Measurements from ENCODE around the gene RPS6KA6. TPM values are rescaled to one million over a fixed set of nuclear protein-coding genes. Genes with fewer than 3 reads are reported as not detected.
A peak's percentile ranks its signal among the peaks of the same experiment; 100 is the strongest.

Gene RPS6KA6
- total RNA-seq, 1 donor from 2014 or later = 7.1 TPM

GRCh38 chrX:84123585-84123984 is 64.4 kb downstream of the RPS6KA6 start:
- no peak overlapping the region for H3K27ac ChIP-seq (ENCODE audit: low read depth, low read length)
- no peaks in the 10 kb centered on the region for H3K36me3 ChIP-seq (ENCODE audit: insufficient read depth, low read length)
- no peaks in the 10 kb centered on the region for H3K27me3 Mint-ChIP-seq (ENCODE audit: low read depth, unreplicated experiment)
- no peaks in the 10 kb centered on the region for H3K4me1 ChIP-seq (ENCODE audit: insufficient read depth, low read length)
- H3K79me2 ChIP-seq (ENCODE audit: insufficient read depth, low read length) = no peaks in the 10 kb centered on the region
- DNase-seq (ENCODE audit: low read depth) (no peak), FAIRE-seq (no peak)
- H3K36me3 Mint-ChIP-seq (ENCODE audit: low read depth, unreplicated experiment) = no peaks in the 10 kb centered on the region
- peaks cover 2% of the 10 kb centered on the region for H3K9me3 Mint-ChIP-seq (ENCODE audit: unreplicated experiment)
- H3K4me3 Mint-ChIP-seq (ENCODE audit: unreplicated experiment) = no peak overlapping the region
- no peaks in the 10 kb centered on the region for H3K27me3 ChIP-seq (ENCODE audit: insufficient read depth, low read length)
- H2AFZ ChIP-seq (ENCODE audit: low read depth, low read length) = no peak overlapping the region
- H3K4me2 ChIP-seq (ENCODE audit: low read length) = no peak overlapping the region
- no peaks in the 10 kb centered on the region for H3K9me3 ChIP-seq (ENCODE audit: insufficient read depth, low read depth, low read length)
- H3K27ac Mint-ChIP-seq (ENCODE audit: unreplicated experiment) = no peak overlapping the region
- TF ChIP-seq EZH2 (IDR thresholded peaks at IDR 0.05; ENCODE audit: insufficient read depth, low read length) = no peak
- TF ChIP-seq CTCF (IDR thresholded peaks at IDR 0.05; ENCODE audit: insufficient read depth, low read depth, low read length) = no peak
- no peaks in the 10 kb centered on the region for H4K20me1 ChIP-seq (ENCODE audit: insufficient read depth, low read length)
- H3K9ac ChIP-seq (ENCODE audit: low read length) = no peak overlapping the region
- H3K4me3 ChIP-seq (ENCODE audit: insufficient read depth, low read depth, low read length) = no peak overlapping the region
- H3K4me1 Mint-ChIP-seq (ENCODE audit: low read depth, unreplicated experiment) = no peaks in the 10 kb centered on the region

DNA sequence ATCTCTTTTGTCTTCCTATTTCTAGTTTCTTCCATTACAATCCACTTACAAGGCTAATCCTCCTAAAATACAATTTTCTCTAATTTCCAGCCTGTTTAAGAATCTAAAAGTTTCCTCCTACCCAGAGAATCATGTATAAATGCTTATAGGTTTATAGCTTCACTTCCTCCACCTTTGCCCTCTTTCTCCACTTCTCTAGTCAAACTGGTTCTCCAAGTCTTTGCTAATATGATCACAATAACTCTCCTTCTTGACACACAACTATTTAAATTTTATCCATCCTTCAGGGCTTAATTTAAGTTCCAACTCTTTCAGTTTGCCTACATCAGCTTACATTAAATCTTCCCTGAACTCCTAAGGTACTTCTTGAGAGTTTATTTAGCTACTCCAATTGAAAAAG is 69.2 kb downstream of the RPS6KA6 start:
- TF ChIP-seq CTCF (IDR thresholded peaks at IDR 0.05; ENCODE audit: insufficient read depth, low read depth, low read length) = no peak
- no peak for TF ChIP-seq EZH2 (IDR thresholded peaks at IDR 0.05; ENCODE audit: insufficient read depth, low read length)
- no peaks in the 10 kb centered on the region for H3K9me3 Mint-ChIP-seq (ENCODE audit: unreplicated experiment)
- Histone ChIP-seq H3K9ac (ENCODE audit: low read length) (no peak overlapping the region), H3K9me3 (ENCODE audit: insufficient read depth, low read depth, low read length) (no peaks in the 10 kb centered on the region), H3K27ac (ENCODE audit: low read depth, low read length) (no peak overlapping the region), H3K4me3 (ENCODE audit: insufficient read depth, low read depth, low read length) (no peak overlapping the region), H2AFZ (ENCODE audit: low read depth, low read length) (no peak overlapping the region), H3K27me3 (ENCODE audit: insufficient read depth, low read length) (no peaks in the 10 kb centered on the region), H3K36me3 (ENCODE audit: insufficient read depth, low read length) (no peaks in the 10 kb centered on the region), H3K4me2 (ENCODE audit: low read length) (no peak overlapping the region), H3K4me1 (ENCODE audit: insufficient read depth, low read length) (no peaks in the 10 kb centered on the region), H3K79me2 (ENCODE audit: insufficient read depth, low read length) (no peaks in the 10 kb centered on the region), H4K20me1 (ENCODE audit: insufficient read depth, low read length) (no peaks in the 10 kb centered on the region)
- FAIRE-seq (peak; percentile 74), DNase-seq (ENCODE audit: low read depth) (no peak)
- no peaks in the 10 kb centered on the region for H3K36me3 Mint-ChIP-seq (ENCODE audit: low read depth, unreplicated experiment)
- no peaks in the 10 kb centered on the region for H3K27me3 Mint-ChIP-seq (ENCODE audit: low read depth, unreplicated experiment)
- H3K27ac Mint-ChIP-seq (ENCODE audit: unreplicated experiment) = no peak overlapping the region
- no peaks in the 10 kb centered on the region for H3K4me1 Mint-ChIP-seq (ENCODE audit: low read depth, unreplicated experiment)
- no peak overlapping the region for H3K4me3 Mint-ChIP-seq (ENCODE audit: unreplicated experiment)

DNA sequence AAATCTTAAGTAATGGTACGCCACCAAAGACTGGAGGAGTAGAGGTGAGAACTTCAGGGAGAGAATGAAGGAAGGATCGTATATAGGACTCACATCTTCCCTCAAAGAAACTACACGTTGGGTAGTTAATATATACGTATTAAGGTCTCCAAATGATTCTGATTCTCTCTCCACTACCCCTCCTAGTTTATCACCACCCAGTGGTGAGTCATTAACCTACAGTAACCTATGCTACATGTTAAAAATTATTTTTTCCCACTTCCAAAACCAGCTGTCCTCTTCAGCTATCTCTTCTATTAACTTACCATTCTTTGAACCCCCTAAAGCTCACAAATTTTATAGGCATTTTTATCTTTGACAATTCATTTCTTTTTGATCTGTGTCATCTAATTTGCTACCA is 69.7 kb downstream of the RPS6KA6 start:
- Histone ChIP-seq H4K20me1 (ENCODE audit: insufficient read depth, low read length) (no peaks in the 10 kb centered on the region), H3K79me2 (ENCODE audit: insufficient read depth, low read length) (no peaks in the 10 kb centered on the region), H3K9ac (ENCODE audit: low read length) (no peak overlapping the region), H2AFZ (ENCODE audit: low read depth, low read length) (no peak overlapping the region), H3K9me3 (ENCODE audit: insufficient read depth, low read depth, low read length) (no peaks in the 10 kb centered on the region), H3K36me3 (ENCODE audit: insufficient read depth, low read length) (no peaks in the 10 kb centered on the region), H3K27me3 (ENCODE audit: insufficient read depth, low read length) (no peaks in the 10 kb centered on the region), H3K4me2 (ENCODE audit: low read length) (no peak overlapping the region), H3K4me3 (ENCODE audit: insufficient read depth, low read depth, low read length) (no peak overlapping the region), H3K27ac (ENCODE audit: low read depth, low read length) (no peak overlapping the region), H3K4me1 (ENCODE audit: insufficient read depth, low read length) (no peaks in the 10 kb centered on the region)
- Mint-ChIP-seq H3K4me3 (ENCODE audit: unreplicated experiment) (no peak overlapping the region), H3K27me3 (ENCODE audit: low read depth, unreplicated experiment) (no peaks in the 10 kb centered on the region), H3K36me3 (ENCODE audit: low read depth, unreplicated experiment) (no peaks in the 10 kb centered on the region), H3K27ac (ENCODE audit: unreplicated experiment) (no peak overlapping the region), H3K4me1 (ENCODE audit: low read depth, unreplicated experiment) (no peaks in the 10 kb centered on the region), H3K9me3 (ENCODE audit: unreplicated experiment) (no peaks in the 10 kb centered on the region)
- no peak for DNase-seq (ENCODE audit: low read depth)
- peak; percentile 65 for FAIRE-seq
- TF ChIP-seq CTCF (IDR thresholded peaks at IDR 0.05; ENCODE audit: insufficient read depth, low read depth, low read length) = no peak
- no peak for TF ChIP-seq EZH2 (IDR thresholded peaks at IDR 0.05; ENCODE audit: insufficient read depth, low read length)
